Measurements from ENCODE around the gene DHTKD1. TPM values are rescaled to one million over a fixed set of nuclear protein-coding genes. Genes with fewer than 3 reads are reported as not detected.

The DHTKD1 gene
- total RNA-seq, 1 experiment from 2014 or later: 32.4 TPM

GRCh38 chr10:12156367-12157123, 87.8 kb downstream of the DHTKD1 start:
- Histone ChIP-seq H3K27ac (ENCODE audit: low read depth, low read length, poor library complexity, severe bottlenecking) (no peak overlapping the region), H3K4me3 (ENCODE audit: low read depth, low read length, poor library complexity, severe bottlenecking) (no peak overlapping the region), H3K4me1 (ENCODE audit: insufficient read depth, low read length, poor library complexity, severe bottlenecking) (no peaks in the 10 kb centered on the region), H3K36me3 (ENCODE audit: insufficient read depth, low read length, poor library complexity, severe bottlenecking) (peaks cover 30% of the 10 kb centered on the region), H3K9me3 (ENCODE audit: low read depth, low read length, poor library complexity, severe bottlenecking) (no peaks in the 10 kb centered on the region), H3K27me3 (replicated peaks; ENCODE audit: insufficient read depth, low read depth, low read length, poor library complexity) (no peaks in the 10 kb centered on the region)
- CTCF ChIA-PET: no interaction called here
- POLR2A ChIA-PET (ENCODE audit: low non-redundant PET): no interaction called here
- no peak for DNase-seq (ENCODE audit: low spot score)
- no peak for TF ChIP-seq EZH2 (IDR thresholded peaks at IDR 0.05; ENCODE audit: borderline replicate concordance, low read depth, low read length, poor library complexity, severe bottlenecking)
- TF ChIP-seq, protein P1, sequence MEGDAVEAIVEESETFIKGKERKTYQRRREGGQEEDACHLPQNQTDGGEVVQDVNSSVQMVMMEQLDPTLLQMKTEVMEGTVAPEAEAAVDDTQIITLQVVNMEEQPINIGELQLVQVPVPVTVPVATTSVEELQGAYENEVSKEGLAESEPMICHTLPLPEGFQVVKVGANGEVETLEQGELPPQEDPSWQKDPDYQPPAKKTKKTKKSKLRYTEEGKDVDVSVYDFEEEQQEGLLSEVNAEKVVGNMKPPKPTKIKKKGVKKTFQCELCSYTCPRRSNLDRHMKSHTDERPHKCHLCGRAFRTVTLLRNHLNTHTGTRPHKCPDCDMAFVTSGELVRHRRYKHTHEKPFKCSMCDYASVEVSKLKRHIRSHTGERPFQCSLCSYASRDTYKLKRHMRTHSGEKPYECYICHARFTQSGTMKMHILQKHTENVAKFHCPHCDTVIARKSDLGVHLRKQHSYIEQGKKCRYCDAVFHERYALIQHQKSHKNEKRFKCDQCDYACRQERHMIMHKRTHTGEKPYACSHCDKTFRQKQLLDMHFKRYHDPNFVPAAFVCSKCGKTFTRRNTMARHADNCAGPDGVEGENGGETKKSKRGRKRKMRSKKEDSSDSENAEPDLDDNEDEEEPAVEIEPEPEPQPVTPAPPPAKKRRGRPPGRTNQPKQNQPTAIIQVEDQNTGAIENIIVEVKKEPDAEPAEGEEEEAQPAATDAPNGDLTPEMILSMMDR (conservative IDR thresholded peaks at IDR 0.05; ENCODE audit: low read depth, low read length): no peak
- no TSS peak for BruUV-seq (replicated peaks)
- intact Hi-C loops (cut with micrococcal nuclease; ENCODE audit: unreplicated experiment): no loop called here

DNA sequence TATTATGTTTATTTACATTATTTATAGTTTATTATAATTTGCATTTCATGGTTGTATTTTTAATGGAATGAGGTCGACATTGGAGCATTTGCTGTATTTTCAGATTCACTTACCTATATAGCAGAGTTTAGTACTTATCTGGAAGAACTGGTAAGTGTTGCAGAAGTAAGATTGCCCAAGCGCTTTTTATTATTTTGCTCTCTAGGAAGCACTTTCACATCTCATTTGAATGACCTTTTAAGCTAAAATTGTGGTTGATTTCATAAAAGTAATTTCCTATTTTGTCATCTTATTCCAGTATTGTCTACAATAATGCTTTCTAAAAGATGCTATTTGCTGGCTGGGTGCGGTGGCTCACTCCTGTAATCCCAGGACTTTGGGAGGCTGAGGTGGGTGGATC, 89.4 kb downstream of the DHTKD1 start:
- H3K27ac ChIP-seq (ENCODE audit: low read depth, low read length, poor library complexity, severe bottlenecking): no peak overlapping the region
- no peaks in the 10 kb centered on the region for H3K4me1 ChIP-seq (ENCODE audit: insufficient read depth, low read length, poor library complexity, severe bottlenecking)
- CTCF ChIA-PET: no interaction called here
- intact Hi-C loops (cut with micrococcal nuclease; ENCODE audit: unreplicated experiment): no loop called here
- H3K27me3 ChIP-seq (replicated peaks; ENCODE audit: insufficient read depth, low read depth, low read length, poor library complexity): no peaks in the 10 kb centered on the region
- DNase-seq (ENCODE audit: low spot score): no peak
- POLR2A ChIA-PET (ENCODE audit: low non-redundant PET): no interaction called here
- peaks cover 42% of the 10 kb centered on the region for H3K36me3 ChIP-seq (ENCODE audit: insufficient read depth, low read length, poor library complexity, severe bottlenecking)
- H3K4me3 ChIP-seq (ENCODE audit: low read depth, low read length, poor library complexity, severe bottlenecking): no peak overlapping the region
- H3K9me3 ChIP-seq (ENCODE audit: low read depth, low read length, poor library complexity, severe bottlenecking): no peaks in the 10 kb centered on the region
- TF ChIP-seq, protein P1 (conservative IDR thresholded peaks at IDR 0.05; ENCODE audit: low read depth, low read length): no peak
- TF ChIP-seq EZH2 (IDR thresholded peaks at IDR 0.05; ENCODE audit: borderline replicate concordance, low read depth, low read length, poor library complexity, severe bottlenecking): no peak
- BruUV-seq (replicated peaks): no TSS peak

DNA sequence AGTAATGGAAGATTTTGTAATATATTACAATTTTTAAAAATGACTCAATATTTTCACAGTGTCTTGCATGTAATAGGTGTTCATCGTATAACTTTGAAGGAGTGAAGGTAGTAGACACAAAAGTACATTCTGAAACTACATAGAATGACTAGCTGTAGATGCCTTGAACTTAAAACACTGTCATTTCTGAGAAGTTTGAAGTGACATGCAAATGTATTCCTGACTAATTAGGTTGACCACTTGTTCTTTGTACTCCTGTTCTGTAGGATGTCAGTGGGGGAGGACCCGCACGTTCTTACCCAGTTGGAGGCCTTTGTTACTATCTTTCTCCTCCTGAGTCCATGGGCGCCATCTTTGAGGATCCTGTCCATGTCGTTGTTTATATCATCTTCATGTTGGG, 91.9 kb downstream of the DHTKD1 start:
- H3K36me3 ChIP-seq (ENCODE audit: insufficient read depth, low read length, poor library complexity, severe bottlenecking): peaks cover 56% of the 10 kb centered on the region
- no peak for DNase-seq (ENCODE audit: low spot score)
- BruUV-seq (replicated peaks): no TSS peak

More for the DNA sequence above, 91.9 kb downstream of the DHTKD1 start:
- intact Hi-C loops (cut with micrococcal nuclease; ENCODE audit: unreplicated experiment): no loop called here
- no peak for TF ChIP-seq EZH2 (IDR thresholded peaks at IDR 0.05; ENCODE audit: borderline replicate concordance, low read depth, low read length, poor library complexity, severe bottlenecking)
- TF ChIP-seq, protein P1 (conservative IDR thresholded peaks at IDR 0.05; ENCODE audit: low read depth, low read length): no peak
- ChIA-PET POLR2A (ENCODE audit: low non-redundant PET) (no interaction called here), CTCF (no interaction called here)
- Histone ChIP-seq H3K4me1 (ENCODE audit: insufficient read depth, low read length, poor library complexity, severe bottlenecking) (no peaks in the 10 kb centered on the region), H3K4me3 (ENCODE audit: low read depth, low read length, poor library complexity, severe bottlenecking) (no peak overlapping the region), H3K9me3 (ENCODE audit: low read depth, low read length, poor library complexity, severe bottlenecking) (no peaks in the 10 kb centered on the region), H3K27ac (ENCODE audit: low read depth, low read length, poor library complexity, severe bottlenecking) (no peak overlapping the region), H3K27me3 (replicated peaks; ENCODE audit: insufficient read depth, low read depth, low read length, poor library complexity) (no peaks in the 10 kb centered on the region)
